ENCODE measurements around the gene PTPA.

DNA sequence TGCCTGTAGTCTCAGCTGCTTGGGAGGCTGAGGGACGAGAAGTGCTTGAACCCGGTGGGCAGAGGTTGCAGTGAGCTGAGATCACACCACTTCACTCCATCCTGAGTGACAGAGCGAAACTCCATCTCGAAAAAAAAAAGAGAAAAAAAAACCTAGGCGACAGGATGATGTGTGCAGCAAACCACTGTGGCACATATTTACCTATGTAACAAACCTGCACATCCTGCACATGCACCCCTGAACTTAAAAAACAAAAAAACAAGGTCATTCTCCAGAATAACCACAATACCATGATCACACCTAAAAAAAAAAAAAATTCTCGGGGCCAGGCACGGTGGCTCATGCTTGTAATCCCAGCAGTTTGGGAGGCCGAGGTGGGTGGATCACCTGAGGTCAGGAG, 37.8 kb upstream of the PTPA start:
- TF ChIP-seq CTCF (IDR thresholded peaks at IDR 0.05; ENCODE audit: low read length), result no peak
- TF ChIP-seq EZH2 (optimal IDR thresholded peaks at IDR 0.05; ENCODE audit: low read depth, low read length), result no peak
- no peak for TF ChIP-seq EZH2phosphoT487 (IDR thresholded peaks at IDR 0.05; ENCODE audit: low read length)
